DOHH2 (cell line): ENCODE data around the gene GGACT.

Experiments
- H3F3A ChIP-seq: fragments of 200-600 bp; sonication (generic), shearing (Covaris generic); 2 replicates; pipeline ENCODE4 v1.6.0; 2016; ENCODE audit warnings: antibody characterized with exemption, mild to moderate bottlenecking; ENCODE audit not compliant: control insufficient read depth, insufficient read depth
- H3K27ac ChIP-seq: fragments of 200-600 bp; sonication (generic); 2 replicates; pipeline ENCODE4 v1.5.1; 2014; ENCODE audit warnings: low read depth, mild to moderate bottlenecking, low read length, moderate library complexity
- H3K27me3 ChIP-seq: fragments of 200-600 bp; sonication (generic); 2 replicates; pipeline ENCODE4 v1.6.1; 2014; ENCODE audit warnings: mild to moderate bottlenecking, low read length, mixed read lengths; ENCODE audit not compliant: control insufficient read depth
- H3K36me3 ChIP-seq: fragments of 200-600 bp; sonication (generic); 2 replicates; pipeline ENCODE4 v1.6.1; 2014; ENCODE audit warnings: mild to moderate bottlenecking, low read length, moderate library complexity, mixed read lengths; ENCODE audit not compliant: control insufficient read depth
- H3K4me1 ChIP-seq: fragments of 200-600 bp; sonication (generic); 2 replicates; pipeline ENCODE4 v1.6.1; 2014; ENCODE audit warnings: mild to moderate bottlenecking, low read length, mixed read lengths; ENCODE audit not compliant: control insufficient read depth
- H3K4me2 ChIP-seq: fragments of 200-600 bp; sonication (generic); 2 replicates; pipeline ENCODE4 v1.6.0; 2014; ENCODE audit warnings: mild to moderate bottlenecking, low read length, moderate library complexity
- H3K4me3 ChIP-seq: fragments of 200-600 bp; sonication (generic); 2 replicates; pipeline ENCODE4 v1.5.1; 2014; ENCODE audit warnings: mild to moderate bottlenecking, low read length, mixed read lengths
- H3K79me2 ChIP-seq: fragments of 200-600 bp; sonication (generic); 2 replicates; pipeline ENCODE4 v1.6.1; 2014; ENCODE audit warnings: mild to moderate bottlenecking, low read length, mixed read lengths; ENCODE audit not compliant: control insufficient read depth
- H3K9me2 ChIP-seq: fragments of 200-600 bp; sonication (generic); replicated peaks from 2 replicates; pipeline ENCODE4 v1.6.1; 2014; ENCODE audit warnings: mild to moderate bottlenecking, low read length, mixed read lengths; ENCODE audit not compliant: control insufficient read depth
- H3K9me3 ChIP-seq: fragments of 200-600 bp; sonication (generic); 2 replicates; pipeline ENCODE4 v1.6.1; 2014; ENCODE audit warnings: antibody characterized with exemption, low read length, mixed read lengths; ENCODE audit not compliant: control insufficient read depth, insufficient read depth
- H4K20me1 ChIP-seq: fragments of 200-600 bp; sonication (generic); 2 replicates; pipeline ENCODE4 v1.6.0; 2014; ENCODE audit warnings: low read depth, mild to moderate bottlenecking, antibody characterized with exemption, low read length, moderate library complexity; ENCODE audit not compliant: control insufficient read depth, insufficient read depth
- EZH2phosphoT487 ChIP-seq: fragments of 200-600 bp; sonication (generic); IDR thresholded peaks from 2 replicates; pipeline ENCODE4 v1.6.1; 2017; ENCODE audit warnings: borderline replicate concordance, mild to moderate bottlenecking, antibody characterized with exemption, low read length, moderate library complexity, mixed read lengths
- TF ChIP-seq, protein P1 (sequence below): fragments of 200-600 bp; sonication (generic); IDR thresholded peaks from one replicate; pipeline ENCODE4 v1.5.1; 2014; ENCODE audit warnings: antibody characterized with exemption, mild to moderate bottlenecking, low read depth, low read length; ENCODE audit not compliant: poor library complexity, severe bottlenecking

The GGACT gene

DNA sequence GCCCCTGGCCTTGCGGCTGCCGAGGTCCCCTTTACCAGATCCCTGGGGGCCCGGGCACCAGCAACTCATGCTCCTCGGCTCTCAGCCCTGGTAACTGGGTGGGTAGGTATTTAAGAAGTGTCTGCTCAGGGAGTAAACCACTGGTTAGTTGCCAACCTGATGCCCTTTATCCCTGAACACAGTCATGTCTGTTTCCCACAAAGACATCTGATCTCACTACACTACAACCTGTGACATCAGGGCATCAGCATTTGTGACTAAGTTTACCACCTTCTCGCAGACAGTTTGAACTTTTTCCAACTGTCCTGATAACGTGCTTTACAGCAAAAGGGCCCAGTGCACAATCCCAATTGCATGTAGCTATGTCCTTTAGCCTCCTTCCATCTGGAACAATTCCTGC lies 22.0 kb downstream of the GGACT start:
- no peaks in the 10 kb centered on the region for H3K27me3 ChIP-seq
- TF ChIP-seq EZH2phosphoT487 = no peak
- H4K20me1 ChIP-seq = no peaks in the 10 kb centered on the region
- no peaks in the 10 kb centered on the region for H3K79me2 ChIP-seq
- no peaks in the 10 kb centered on the region for H3K4me1 ChIP-seq
- no peaks in the 10 kb centered on the region for H3K36me3 ChIP-seq
- no peak overlapping the region for H3K27ac ChIP-seq
- no peak overlapping the region for H3K4me2 ChIP-seq
- H3F3A ChIP-seq = no peaks in the 10 kb centered on the region
- no peaks in the 10 kb centered on the region for H3K9me2 ChIP-seq
- H3K9me3 ChIP-seq = no peaks in the 10 kb centered on the region
- no peak overlapping the region for H3K4me3 ChIP-seq

DNA sequence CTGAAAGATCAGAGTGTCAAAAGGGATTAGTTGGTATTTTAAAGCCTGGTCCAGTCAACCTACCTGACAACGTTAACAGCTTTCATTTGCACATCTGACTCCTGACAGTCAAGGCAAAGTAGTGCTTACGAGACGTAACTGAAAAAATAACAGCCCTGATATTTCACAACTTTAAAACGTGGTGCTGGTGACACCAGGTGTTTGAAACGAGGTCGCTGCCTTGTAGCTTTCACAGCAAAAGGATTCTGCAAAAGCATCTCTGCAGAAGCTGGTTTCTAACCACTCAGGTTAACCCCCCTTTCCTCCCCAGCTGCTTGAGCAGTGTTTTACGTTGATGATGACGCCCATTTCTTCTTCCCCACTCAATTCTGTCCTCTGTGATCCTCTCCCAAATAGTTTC lies 23.3 kb downstream of the GGACT start:
- H3K4me3 ChIP-seq = no peak overlapping the region
- no peak overlapping the region for H3K4me2 ChIP-seq

DNA sequence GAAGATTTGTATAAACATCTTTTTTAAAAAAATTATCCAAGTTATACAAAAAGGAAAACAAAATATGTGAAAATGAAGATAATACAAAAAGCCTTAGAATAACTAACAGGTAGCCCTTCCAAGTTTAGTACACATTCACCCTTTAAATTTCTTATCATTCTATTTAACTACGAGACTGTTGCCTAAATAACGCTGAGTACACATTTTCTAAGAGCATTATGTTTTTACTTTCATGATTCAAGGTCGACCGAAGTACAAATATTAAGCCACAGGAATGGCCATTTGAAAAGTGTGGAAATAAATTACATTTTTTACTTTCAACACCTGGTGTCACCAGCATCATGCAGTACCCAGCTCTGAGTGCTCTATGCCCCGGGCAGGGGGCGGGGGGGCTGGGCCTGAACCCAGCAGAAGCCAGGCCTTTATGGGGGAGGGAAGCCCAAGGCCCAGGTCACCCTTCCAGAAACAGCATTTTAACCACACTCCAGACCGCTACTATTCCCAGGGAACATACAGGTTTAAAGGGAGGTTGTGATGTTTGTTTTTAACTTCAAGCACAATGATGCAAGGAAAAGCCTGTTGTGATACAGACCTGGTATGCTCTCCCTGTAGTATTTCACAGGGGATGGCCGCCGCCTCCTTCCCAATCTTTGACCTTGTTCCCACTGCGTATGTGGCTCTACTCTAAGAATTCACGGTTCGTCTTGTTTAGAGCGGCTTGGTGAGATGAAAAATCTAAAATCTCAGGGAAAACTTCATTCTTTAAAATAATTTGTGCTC lies 24.0 kb downstream of the GGACT start:
- H3K9me3 ChIP-seq = no peaks in the 10 kb centered on the region
- H3K4me2 ChIP-seq = no peak overlapping the region
- no peaks in the 10 kb centered on the region for H3K4me1 ChIP-seq
- no peaks in the 10 kb centered on the region for H3K27me3 ChIP-seq
- H3K9me2 ChIP-seq = no peaks in the 10 kb centered on the region
- TF ChIP-seq, protein P1, sequence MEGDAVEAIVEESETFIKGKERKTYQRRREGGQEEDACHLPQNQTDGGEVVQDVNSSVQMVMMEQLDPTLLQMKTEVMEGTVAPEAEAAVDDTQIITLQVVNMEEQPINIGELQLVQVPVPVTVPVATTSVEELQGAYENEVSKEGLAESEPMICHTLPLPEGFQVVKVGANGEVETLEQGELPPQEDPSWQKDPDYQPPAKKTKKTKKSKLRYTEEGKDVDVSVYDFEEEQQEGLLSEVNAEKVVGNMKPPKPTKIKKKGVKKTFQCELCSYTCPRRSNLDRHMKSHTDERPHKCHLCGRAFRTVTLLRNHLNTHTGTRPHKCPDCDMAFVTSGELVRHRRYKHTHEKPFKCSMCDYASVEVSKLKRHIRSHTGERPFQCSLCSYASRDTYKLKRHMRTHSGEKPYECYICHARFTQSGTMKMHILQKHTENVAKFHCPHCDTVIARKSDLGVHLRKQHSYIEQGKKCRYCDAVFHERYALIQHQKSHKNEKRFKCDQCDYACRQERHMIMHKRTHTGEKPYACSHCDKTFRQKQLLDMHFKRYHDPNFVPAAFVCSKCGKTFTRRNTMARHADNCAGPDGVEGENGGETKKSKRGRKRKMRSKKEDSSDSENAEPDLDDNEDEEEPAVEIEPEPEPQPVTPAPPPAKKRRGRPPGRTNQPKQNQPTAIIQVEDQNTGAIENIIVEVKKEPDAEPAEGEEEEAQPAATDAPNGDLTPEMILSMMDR = no peak
- no peak for TF ChIP-seq EZH2phosphoT487
- H3K27ac ChIP-seq = no peak overlapping the region
- H3K4me3 ChIP-seq = no peak overlapping the region
- no peaks in the 10 kb centered on the region for H4K20me1 ChIP-seq
- no peaks in the 10 kb centered on the region for H3K36me3 ChIP-seq
- no peaks in the 10 kb centered on the region for H3F3A ChIP-seq
- no peaks in the 10 kb centered on the region for H3K79me2 ChIP-seq

More for the DNA sequence above, 23.3 kb downstream of the GGACT start:
- Histone ChIP-seq H3K4me1 (no peaks in the 10 kb centered on the region), H3K9me2 (no peaks in the 10 kb centered on the region), H3F3A (no peaks in the 10 kb centered on the region), H3K27me3 (no peaks in the 10 kb centered on the region), H3K79me2 (no peaks in the 10 kb centered on the region), H3K9me3 (no peaks in the 10 kb centered on the region), H4K20me1 (no peaks in the 10 kb centered on the region), H3K27ac (no peak overlapping the region), H3K36me3 (no peaks in the 10 kb centered on the region)
- TF ChIP-seq, protein P1 = no peak
- TF ChIP-seq EZH2phosphoT487 = no peak

DNA sequence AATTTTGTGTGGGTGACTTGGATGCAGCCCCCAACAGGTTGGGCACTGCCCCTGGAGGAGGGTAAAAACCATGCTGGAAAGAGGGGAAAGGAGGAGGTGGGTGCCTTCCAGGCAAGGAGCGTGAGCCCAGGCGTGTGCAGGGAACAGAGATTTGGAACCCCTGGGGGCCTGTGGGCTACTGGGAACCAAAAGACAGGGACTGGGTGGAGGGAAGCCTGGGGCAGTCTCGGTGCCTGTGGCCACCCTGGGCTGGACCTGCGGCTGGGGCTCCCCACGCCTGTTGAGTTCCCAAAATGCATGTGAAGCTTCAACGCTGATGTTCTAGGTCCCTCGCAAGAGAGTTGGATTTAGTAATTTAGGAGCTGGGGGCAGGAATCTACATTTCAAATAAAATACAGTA lies 24.8 kb downstream of the GGACT start:
- Histone ChIP-seq H3K27me3 (no peaks in the 10 kb centered on the region), H3K9me2 (no peaks in the 10 kb centered on the region), H3K4me3 (no peak overlapping the region), H3K27ac (no peak overlapping the region), H4K20me1 (no peaks in the 10 kb centered on the region), H3F3A (no peaks in the 10 kb centered on the region), H3K9me3 (no peaks in the 10 kb centered on the region), H3K4me2 (no peak overlapping the region), H3K79me2 (no peaks in the 10 kb centered on the region), H3K4me1 (no peaks in the 10 kb centered on the region), H3K36me3 (no peaks in the 10 kb centered on the region)
- no peak for TF ChIP-seq EZH2phosphoT487
- TF ChIP-seq, protein P1 = no peak
